HFF-Myc (cell line): ENCODE data around the gene SEC24D.

Source experiments
- DNase-seq: peaks from one replicate; pipeline ENCODE4 v3.0.0-alpha.2; 2011; ENCODE audit warnings: low read depth; ENCODE audit errors: extremely low read depth
- H3K4me3 ChIP-seq: replicated peaks from 2 replicates; pipeline ENCODE4 v1.5.1; 2011; ENCODE audit warnings: low read depth, mild to moderate bottlenecking, control low read depth, low read length
- TF ChIP-seq, protein P1 (sequence below): IDR thresholded peaks from 2 replicates; pipeline ENCODE4 v1.5.1; 2012; ENCODE audit warnings: mild to moderate bottlenecking, low read depth, low read length, control low read depth; ENCODE audit errors: missing control alignments

Gene SEC24D

DNA sequence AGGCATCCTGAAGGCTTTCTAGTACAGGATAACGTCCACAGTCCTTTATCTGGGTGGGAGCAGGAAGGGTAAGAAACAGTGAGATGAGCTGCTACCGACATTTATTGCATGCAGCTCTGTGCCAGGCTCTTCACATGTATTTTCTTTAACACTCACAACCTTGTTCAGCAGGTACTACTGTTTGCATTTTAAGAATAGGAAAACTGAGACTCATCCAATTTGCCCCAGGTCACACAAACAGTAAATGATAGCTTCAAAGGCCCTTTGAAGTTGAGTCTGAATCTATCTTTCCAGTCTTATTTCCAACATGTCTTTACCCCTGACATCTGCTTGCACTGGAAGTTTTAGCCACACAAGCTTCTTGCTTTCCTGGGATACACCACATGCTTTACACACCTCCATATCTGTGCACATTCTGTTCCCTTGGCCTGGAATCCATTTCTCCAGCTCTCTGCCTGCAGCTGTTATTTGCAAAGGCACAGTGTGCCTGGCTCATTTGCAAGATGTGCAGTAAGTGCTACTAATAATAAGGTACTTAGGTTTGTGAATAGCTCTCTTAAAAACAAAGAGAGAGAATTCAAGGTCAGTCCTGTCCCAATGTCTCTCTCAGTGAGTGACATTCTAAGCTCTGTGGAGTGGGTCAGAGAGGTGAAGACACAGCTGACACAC lies 89.5 kb downstream of the SEC24D start:
- no peak for DNase-seq
- no peak overlapping the region for H3K4me3 ChIP-seq
- TF ChIP-seq, protein P1, sequence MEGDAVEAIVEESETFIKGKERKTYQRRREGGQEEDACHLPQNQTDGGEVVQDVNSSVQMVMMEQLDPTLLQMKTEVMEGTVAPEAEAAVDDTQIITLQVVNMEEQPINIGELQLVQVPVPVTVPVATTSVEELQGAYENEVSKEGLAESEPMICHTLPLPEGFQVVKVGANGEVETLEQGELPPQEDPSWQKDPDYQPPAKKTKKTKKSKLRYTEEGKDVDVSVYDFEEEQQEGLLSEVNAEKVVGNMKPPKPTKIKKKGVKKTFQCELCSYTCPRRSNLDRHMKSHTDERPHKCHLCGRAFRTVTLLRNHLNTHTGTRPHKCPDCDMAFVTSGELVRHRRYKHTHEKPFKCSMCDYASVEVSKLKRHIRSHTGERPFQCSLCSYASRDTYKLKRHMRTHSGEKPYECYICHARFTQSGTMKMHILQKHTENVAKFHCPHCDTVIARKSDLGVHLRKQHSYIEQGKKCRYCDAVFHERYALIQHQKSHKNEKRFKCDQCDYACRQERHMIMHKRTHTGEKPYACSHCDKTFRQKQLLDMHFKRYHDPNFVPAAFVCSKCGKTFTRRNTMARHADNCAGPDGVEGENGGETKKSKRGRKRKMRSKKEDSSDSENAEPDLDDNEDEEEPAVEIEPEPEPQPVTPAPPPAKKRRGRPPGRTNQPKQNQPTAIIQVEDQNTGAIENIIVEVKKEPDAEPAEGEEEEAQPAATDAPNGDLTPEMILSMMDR = no peak

DNA sequence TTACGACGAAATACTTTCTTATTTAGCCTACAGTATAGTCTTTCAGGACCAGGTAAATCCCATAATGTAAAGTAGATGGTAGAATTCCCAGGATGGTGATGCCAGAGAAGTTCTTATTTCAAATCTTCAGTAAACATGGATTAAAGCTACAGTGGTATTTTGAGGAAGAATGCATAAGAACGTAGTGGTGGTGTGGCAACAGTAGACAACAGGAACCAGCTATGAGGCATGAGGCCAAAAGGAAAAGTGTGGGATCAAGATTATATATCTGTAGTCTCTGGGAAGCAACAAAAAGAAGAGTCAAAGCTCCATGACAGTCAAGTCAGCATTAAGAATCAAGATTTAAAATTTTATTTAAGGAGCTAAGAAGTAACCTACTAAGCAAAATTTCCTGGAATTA lies 90.6 kb downstream of the SEC24D start:
- H3K4me3 ChIP-seq = no peak overlapping the region
- TF ChIP-seq, protein P1 = no peak
- DNase-seq = no peak

DNA sequence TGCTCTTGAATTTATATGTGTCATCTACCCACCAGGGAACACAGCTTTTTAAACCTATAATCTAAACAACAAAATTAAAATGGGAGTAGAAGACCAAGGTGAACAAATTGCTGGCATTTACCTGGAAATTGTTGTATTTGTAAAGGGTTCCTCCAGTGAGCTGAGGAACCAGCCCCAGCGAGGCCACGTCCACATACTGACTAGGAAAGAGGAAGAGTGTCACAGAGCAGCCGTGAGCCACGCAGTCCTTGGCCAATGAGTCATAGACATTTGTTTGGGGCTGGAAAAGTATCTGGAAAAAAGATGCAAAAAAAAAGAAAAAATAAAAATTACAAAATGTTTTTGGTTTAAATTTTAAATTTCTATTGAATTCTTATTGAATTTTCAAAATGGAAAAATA lies 92.1 kb downstream of the SEC24D start:
- no peak for DNase-seq
- TF ChIP-seq, protein P1 = no peak
- H3K4me3 ChIP-seq = no peak overlapping the region

DNA sequence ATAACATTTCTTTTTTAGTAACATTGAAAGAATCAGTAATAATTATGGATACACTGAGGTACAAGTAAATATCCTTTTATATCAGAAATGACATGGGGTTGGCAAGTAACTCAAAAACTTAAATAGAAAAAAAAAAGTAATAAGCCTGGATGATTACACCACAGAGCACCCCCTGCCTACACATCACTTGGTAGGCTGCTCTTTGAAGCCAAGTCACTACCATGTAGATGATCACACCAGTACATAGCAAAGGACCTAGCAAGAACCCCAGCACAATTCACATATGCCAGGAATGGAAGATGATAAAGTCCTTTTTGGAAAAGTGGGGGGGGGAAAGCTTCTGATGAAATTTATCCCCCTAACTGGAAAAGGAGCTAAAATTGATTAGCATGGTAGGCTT lies 93.9 kb downstream of the SEC24D start:
- TF ChIP-seq, protein P1 = no peak
- no peak overlapping the region for H3K4me3 ChIP-seq

DNA sequence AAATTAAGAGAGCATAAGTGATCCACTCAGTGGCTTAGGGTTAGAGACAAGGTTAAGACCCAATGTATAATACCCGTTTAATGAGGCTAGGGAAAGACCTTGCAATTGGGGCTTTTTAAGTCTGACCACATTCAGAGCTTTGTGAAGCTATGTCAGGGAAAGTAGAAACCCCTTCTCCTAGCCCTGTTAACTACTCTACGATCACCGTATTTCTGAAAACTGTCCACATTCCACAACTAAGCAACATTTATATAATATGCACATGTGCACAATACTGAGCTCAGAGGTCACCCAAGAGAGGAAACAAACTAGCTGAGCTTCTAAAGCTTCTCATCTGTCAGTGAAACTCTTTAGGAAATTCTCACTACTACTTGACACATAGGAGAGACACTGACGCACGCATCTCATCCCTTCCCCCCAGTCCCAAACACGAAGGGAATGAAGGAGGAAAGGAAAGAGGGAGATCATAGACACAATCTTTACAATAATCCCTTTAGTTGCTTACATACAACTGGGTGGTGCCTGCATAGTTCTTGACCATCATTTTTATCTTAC lies 94.5 kb downstream of the SEC24D start:
- TF ChIP-seq, protein P1 = no peak
- DNase-seq = no peak

More for the DNA sequence above, 93.9 kb downstream of the SEC24D start:
- DNase-seq = no peak

DNA sequence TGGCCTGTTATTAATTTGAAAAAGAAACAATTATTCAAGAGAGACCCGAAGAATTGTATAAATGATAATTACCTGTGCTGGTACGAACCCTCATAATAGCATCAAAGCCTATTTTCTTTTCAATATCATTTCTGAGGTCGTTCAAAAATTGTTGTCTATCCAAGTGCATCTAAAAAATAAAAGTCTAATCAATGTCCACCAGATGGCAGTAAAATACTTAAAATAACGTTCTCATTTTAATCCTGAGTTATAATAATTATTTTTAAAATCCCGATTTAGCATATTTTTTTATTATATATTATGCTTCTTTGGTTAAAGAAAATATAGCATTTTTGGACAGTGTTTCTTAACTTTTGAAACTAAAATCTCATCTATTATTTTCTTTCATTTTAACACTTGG lies 95.1 kb downstream of the SEC24D start:
- DNase-seq = no peak
- no peak overlapping the region for H3K4me3 ChIP-seq
- TF ChIP-seq, protein P1 = no peak

More for the DNA sequence above, 94.5 kb downstream of the SEC24D start:
- no peak overlapping the region for H3K4me3 ChIP-seq
